ENCODE measurements around the gene IRF4. TPM values are rescaled to one million over a fixed set of nuclear protein-coding genes. Genes with fewer than 3 reads are reported as not detected.

Gene IRF4
- total RNA-seq, 3 donors from 2014 or later = 9.1 to 25.2 (median 13.0) TPM

- Histone ChIP-seq H3K9me3 (peaks cover 0 to 5% of the 10 kb centered on the region in 2 donors), H3K4me3 (peak overlapping the region in 2 of 3 donors; percentile 43 to 45), H3K27me3 (peaks cover 0 to 4% of the 10 kb centered on the region in 2 donors), H3K36me3 (no peaks in the 10 kb centered on the region), H3K27ac (peak overlapping the region; percentile 54 to 84), H3K4me1 (no peaks in the 10 kb centered on the region)
- intact Hi-C loops (cut with DNase I; ENCODE audit: low total_unique reads) = no loop called here
- no peak for TF ChIP-seq POLR2A (IDR thresholded peaks at IDR 0.05)
- TF ChIP-seq CTCF (IDR thresholded peaks at IDR 0.05) = peak in 1 of 3 donors; percentile 10
- peak in 1 of 3 donors; percentile 64 for TF ChIP-seq POLR2AphosphoS5 (IDR thresholded peaks at IDR 0.05)
- DNase-seq (ENCODE audit: low spot score in 2 of 2) = peak in 1 of 2 donors; percentile 20
These were observed 61.6 kb downstream of the IRF4 start for GRCh38 chr6:453152-453551.

- DNase-seq (ENCODE audit: low spot score in 2 of 2) = no peak
- Histone ChIP-seq H3K27ac (peak overlapping the region; percentile 6 to 43), H3K36me3 (no peaks in the 10 kb centered on the region), H3K4me1 (no peaks in the 10 kb centered on the region), H3K27me3 (peaks cover 0 to 4% of the 10 kb centered on the region in 2 donors), H3K9me3 (peaks cover 5 to 6% of the 10 kb centered on the region in 2 donors), H3K4me3 (peak overlapping the region in 1 of 3 donors; percentile 43)
- TF ChIP-seq POLR2A (IDR thresholded peaks at IDR 0.05) (no peak), POLR2AphosphoS5 (IDR thresholded peaks at IDR 0.05) (no peak), CTCF (IDR thresholded peaks at IDR 0.05) (no peak)
- intact Hi-C loops (cut with DNase I; ENCODE audit: low total_unique reads) = no loop called here
These were observed 62.8 kb downstream of the IRF4 start for GRCh38 chr6:454148-454991.

DNA sequence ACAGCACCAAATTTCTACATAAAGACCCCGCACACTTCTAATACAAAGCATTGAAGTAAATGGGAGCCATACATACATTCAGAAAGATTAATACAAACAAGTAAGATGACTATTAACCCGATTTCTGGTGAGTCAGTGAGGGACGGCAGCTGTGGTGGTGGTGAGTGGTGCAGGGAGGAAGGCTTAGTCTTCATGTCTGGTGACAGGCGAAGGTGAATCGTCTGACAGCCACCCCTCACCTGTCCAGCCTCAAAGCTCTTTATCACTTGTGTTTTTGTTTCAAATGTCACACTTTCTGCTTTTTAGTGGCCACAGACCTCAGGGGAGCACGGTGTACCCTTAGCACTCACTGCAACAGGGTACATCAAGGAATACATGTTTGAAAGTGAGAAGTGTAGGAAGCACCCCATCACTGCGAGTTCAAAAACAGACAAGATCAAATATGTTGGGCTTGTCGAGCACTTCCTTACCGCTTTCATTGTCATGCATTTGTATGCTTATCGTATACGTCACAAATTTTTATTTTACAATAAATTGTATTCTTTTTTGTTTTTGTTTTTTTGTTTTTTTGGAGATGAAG lies 63.5 kb downstream of the IRF4 start:
- Histone ChIP-seq H3K27ac (peak overlapping the region in 1 of 2 donors; percentile 43), H3K4me3 (peak overlapping the region in 1 of 3 donors; percentile 27), H3K4me1 (no peaks in the 10 kb centered on the region), H3K9me3 (peaks cover under 1 to 6% of the 10 kb centered on the region in 2 donors), H3K36me3 (no peaks in the 10 kb centered on the region), H3K27me3 (peaks cover 0 to 4% of the 10 kb centered on the region in 2 donors)
- TF ChIP-seq POLR2A (IDR thresholded peaks at IDR 0.05) = no peak
- no peak for DNase-seq (ENCODE audit: low spot score in 2 of 2)
- intact Hi-C loops (cut with DNase I; ENCODE audit: low total_unique reads) = no loop called here

GRCh38 chr6:455835-456234 lies 64.3 kb downstream of the IRF4 start:
- peaks cover 0 to 4% of the 10 kb centered on the region in 2 donors for H3K27me3 ChIP-seq
- H3K4me3 ChIP-seq = no peak overlapping the region
- TF ChIP-seq CTCF (IDR thresholded peaks at IDR 0.05) (no peak), POLR2AphosphoS5 (IDR thresholded peaks at IDR 0.05) (no peak), POLR2A (IDR thresholded peaks at IDR 0.05) (no peak)
- H3K27ac ChIP-seq = no peak overlapping the region
- DNase-seq (ENCODE audit: low spot score in 2 of 2) = no peak
- H3K36me3 ChIP-seq = no peaks in the 10 kb centered on the region
- intact Hi-C loops (cut with DNase I; ENCODE audit: low total_unique reads) = no loop called here
- H3K4me1 ChIP-seq = no peaks in the 10 kb centered on the region
- peaks cover 0 to 6% of the 10 kb centered on the region in 2 donors for H3K9me3 ChIP-seq

GRCh38 chr6:456358-456867 lies 64.9 kb downstream of the IRF4 start:
- Histone ChIP-seq H3K36me3 (no peaks in the 10 kb centered on the region), H3K27ac (no peak overlapping the region), H3K27me3 (peaks cover 0 to 4% of the 10 kb centered on the region in 2 donors), H3K4me1 (no peaks in the 10 kb centered on the region), H3K4me3 (no peak overlapping the region), H3K9me3 (peaks cover 0 to 6% of the 10 kb centered on the region in 2 donors)
- TF ChIP-seq CTCF (IDR thresholded peaks at IDR 0.05) (no peak), POLR2AphosphoS5 (IDR thresholded peaks at IDR 0.05) (no peak), POLR2A (IDR thresholded peaks at IDR 0.05) (no peak)
- no peak for DNase-seq (ENCODE audit: low spot score in 2 of 2)
- intact Hi-C loops (cut with DNase I; ENCODE audit: low total_unique reads) = no loop called here

Data from breast epithelium (tissue), 4 donors.